H9 (cell line): ENCODE measurements around the gene GATD1. TPM values are rescaled to one million over a fixed set of nuclear protein-coding genes. Genes with fewer than 3 reads are reported as not detected.

ENCODE experiments used
- DNase-seq: peaks from one replicate; pipeline ENCODE4 v3.0.0-alpha.2; 2017
- H2AFZ ChIP-seq: one replicate; pipeline ENCODE4 v1.6.1; 2013; ENCODE audit warnings: mild to moderate bottlenecking, low read length, control low read depth, moderate library complexity
- H2AK5ac ChIP-seq: 2 replicates; pipeline ENCODE4 v1.6.1; 2013; ENCODE audit warnings: low read length, control low read depth, mixed read lengths; ENCODE audit not compliant: insufficient read length
- H2BK120ac ChIP-seq: one replicate; pipeline ENCODE4 v1.6.1; 2013; ENCODE audit warnings: low read depth, mild to moderate bottlenecking, low read length, control low read depth, inconsistent platforms; ENCODE audit not compliant: poor library complexity, severe bottlenecking
- H2BK12ac ChIP-seq: 2 replicates; pipeline ENCODE4 v1.6.1; 2013; ENCODE audit warnings: low read length, control low read depth, mixed read lengths, low read depth; ENCODE audit not compliant: insufficient read length
- H2BK15ac ChIP-seq: 2 replicates; pipeline ENCODE4 v1.6.1; 2013; ENCODE audit warnings: low read depth, low read length, control low read depth
- H2BK20ac ChIP-seq: one replicate; pipeline ENCODE4 v1.6.1; 2013; ENCODE audit warnings: low read depth, mild to moderate bottlenecking, low read length, control low read depth, inconsistent platforms; ENCODE audit not compliant: poor library complexity, severe bottlenecking
- H2BK5ac ChIP-seq: 2 replicates; pipeline ENCODE4 v1.6.1; 2013; ENCODE audit warnings: low read length, control low read depth, mixed read lengths; ENCODE audit not compliant: insufficient read length
- H3K14ac ChIP-seq: 2 replicates; pipeline ENCODE4 v1.6.1; 2013; ENCODE audit warnings: low read length, control low read depth; ENCODE audit not compliant: insufficient read depth
- H3K18ac ChIP-seq: 2 replicates; pipeline ENCODE4 v1.6.1; 2013; ENCODE audit warnings: low read depth, mild to moderate bottlenecking, mixed read lengths, low read length, control low read depth; ENCODE audit not compliant: insufficient read length
- H3K23ac ChIP-seq: 2 replicates; pipeline ENCODE4 v1.6.1; 2013; ENCODE audit warnings: low read length, control low read depth, mixed read lengths, low read depth; ENCODE audit not compliant: insufficient read length
- H3K23me2 ChIP-seq: 2 replicates; pipeline ENCODE4 v1.6.1; 2013; ENCODE audit warnings: low read depth, mild to moderate bottlenecking, mixed read lengths, low read length, control low read depth; ENCODE audit not compliant: insufficient read length, poor library complexity, severe bottlenecking
- H3K27ac ChIP-seq: 2 replicates; pipeline ENCODE4 v1.5.1; 2013; ENCODE audit warnings: low read length, control low read depth, mixed read lengths, low read depth; ENCODE audit not compliant: insufficient read length
- H3K27me3 ChIP-seq: 2 replicates; pipeline ENCODE4 v1.6.1; 2013; ENCODE audit warnings: low read length, control low read depth, inconsistent platforms; ENCODE audit not compliant: insufficient read depth
- H3K4ac ChIP-seq: 2 replicates; pipeline ENCODE4 v1.6.1; 2013; ENCODE audit warnings: low read depth, mild to moderate bottlenecking, control low read depth, inconsistent platforms, low read length, moderate library complexity
- H3K4me1 ChIP-seq: 2 replicates; pipeline ENCODE4 v1.6.1; 2013; ENCODE audit warnings: low read length, control low read depth, inconsistent platforms; ENCODE audit not compliant: insufficient read depth
- H3K4me2 ChIP-seq: 2 replicates; pipeline ENCODE4 v1.6.1; 2013; ENCODE audit warnings: low read length, control low read depth, mixed read lengths; ENCODE audit not compliant: insufficient read length, insufficient read depth
- H3K56ac ChIP-seq: 2 replicates; pipeline ENCODE4 v1.6.1; 2013; ENCODE audit warnings: low read depth, mild to moderate bottlenecking, mixed read lengths, low read length, control low read depth; ENCODE audit not compliant: insufficient read length
- H3K79me1 ChIP-seq: 2 replicates; pipeline ENCODE4 v1.6.1; 2013; ENCODE audit warnings: low read depth, mild to moderate bottlenecking, moderate library complexity, low read length, control low read depth, inconsistent platforms; ENCODE audit not compliant: insufficient read depth, poor library complexity, severe bottlenecking
- H3K79me2 ChIP-seq: 2 replicates; pipeline ENCODE4 v1.6.1; 2013; ENCODE audit warnings: low read length, control low read depth, inconsistent platforms; ENCODE audit not compliant: insufficient read depth
- H3K9ac ChIP-seq: 2 replicates; pipeline ENCODE4 v1.6.1; 2013; ENCODE audit warnings: low read length, control low read depth, mixed read lengths; ENCODE audit not compliant: insufficient read length; ENCODE audit errors: extremely low read depth
- H3K9me3 ChIP-seq: one replicate; pipeline ENCODE4 v1.6.1; 2013; ENCODE audit warnings: low read depth, low read length, inconsistent platforms; ENCODE audit not compliant: control insufficient read depth
- H3T11ph ChIP-seq: one replicate; pipeline ENCODE4 v1.6.1; 2013; ENCODE audit warnings: mild to moderate bottlenecking, low read length, control low read depth, inconsistent platforms
- H4K20me1 ChIP-seq: one replicate; pipeline ENCODE4 v1.6.1; 2013; ENCODE audit not compliant: control insufficient read depth, insufficient read length, insufficient read depth
- H4K5ac ChIP-seq: 2 replicates; pipeline ENCODE4 v1.6.1; 2013; ENCODE audit warnings: low read depth, mild to moderate bottlenecking, mixed read lengths, low read length, control low read depth; ENCODE audit not compliant: insufficient read length
- H4K8ac ChIP-seq: replicated peaks from 2 replicates; pipeline ENCODE4 v1.6.1; 2013; ENCODE audit warnings: low read length, control low read depth, mixed read lengths, low read depth; ENCODE audit not compliant: insufficient read length
- H4K91ac ChIP-seq: 2 replicates; pipeline ENCODE4 v1.6.1; 2013; ENCODE audit warnings: low read depth, mild to moderate bottlenecking, moderate library complexity, mixed read lengths, low read length, control low read depth; ENCODE audit not compliant: insufficient read length
- H3K27ac Mint-ChIP-seq, 3 experiments: 2 replicates in 2 of 3; 3 replicates in 1 of 3; pipeline ENCODE4 v1.8.0; 2020 to 2021; ENCODE audit warnings: mixed read lengths in 3 of 3, mild to moderate bottlenecking in 1 of 3, moderate library complexity in 1 of 3
- H3K27me3 Mint-ChIP-seq: 2 replicates; pipeline ENCODE4 v1.8.0; 2021; ENCODE audit warnings: low read depth, mild to moderate bottlenecking, moderate library complexity, mixed read lengths
- H3K36me3 Mint-ChIP-seq, 3 experiments: 2 replicates in 2 of 3; 3 replicates in 1 of 3; pipeline ENCODE4 v1.8.0; 2020 to 2021; ENCODE audit warnings: low read depth in 3 of 3, mixed read lengths in 3 of 3; ENCODE audit not compliant: insufficient read depth in 1 of 3
- H3K4me1 Mint-ChIP-seq, 2 experiments: 2 replicates each; pipeline ENCODE4 v1.8.0; 2020; ENCODE audit warnings: mixed read lengths in 2 of 2
- H3K4me3 Mint-ChIP-seq, 2 experiments: 2 replicates in 1 of 2; 3 replicates in 1 of 2; pipeline ENCODE4 v1.8.0; 2020 to 2021; ENCODE audit warnings: mild to moderate bottlenecking in 2 of 2, mixed read lengths in 2 of 2, moderate library complexity in 1 of 2
- H3K9me3 Mint-ChIP-seq, 2 experiments: 2 replicates in 1 of 2; 3 replicates in 1 of 2; pipeline ENCODE4 v1.8.0; 2020; ENCODE audit warnings: mild to moderate bottlenecking in 2 of 2, mixed read lengths in 2 of 2, moderate library complexity in 1 of 2
- WGBS: extraction: QIAGEN DNeasy Blood & Tissue Kit; methylation state at CpG from one replicate; pipeline ENCODE4 v1.1.7; 2013; ENCODE audit warnings: missing lambda C conversion rate, low lambda C conversion rate, mixed read lengths; ENCODE audit not compliant: insufficient read length; ENCODE audit errors: extremely low coverage; 5-methylcytosine and 5-hydroxymethylcytosine counted together
- total RNA-seq: library from RNA; stranded (reverse); gene quantifications from 2 replicates; pipeline ENCODE4 v1.2.1, GENCODE V29; 2021
- TF ChIP-seq, protein P1 (sequence below): fragments of 200-600 bp; sonication (generic); conservative IDR thresholded peaks from 3 replicates; pipeline ENCODE4 v1.8.0; 2021; ENCODE audit warnings: antibody characterized with exemption, mild to moderate bottlenecking

GATD1 gene
- total RNA-seq, 1 experiment from 2014 or later, result 60.0 TPM

DNA sequence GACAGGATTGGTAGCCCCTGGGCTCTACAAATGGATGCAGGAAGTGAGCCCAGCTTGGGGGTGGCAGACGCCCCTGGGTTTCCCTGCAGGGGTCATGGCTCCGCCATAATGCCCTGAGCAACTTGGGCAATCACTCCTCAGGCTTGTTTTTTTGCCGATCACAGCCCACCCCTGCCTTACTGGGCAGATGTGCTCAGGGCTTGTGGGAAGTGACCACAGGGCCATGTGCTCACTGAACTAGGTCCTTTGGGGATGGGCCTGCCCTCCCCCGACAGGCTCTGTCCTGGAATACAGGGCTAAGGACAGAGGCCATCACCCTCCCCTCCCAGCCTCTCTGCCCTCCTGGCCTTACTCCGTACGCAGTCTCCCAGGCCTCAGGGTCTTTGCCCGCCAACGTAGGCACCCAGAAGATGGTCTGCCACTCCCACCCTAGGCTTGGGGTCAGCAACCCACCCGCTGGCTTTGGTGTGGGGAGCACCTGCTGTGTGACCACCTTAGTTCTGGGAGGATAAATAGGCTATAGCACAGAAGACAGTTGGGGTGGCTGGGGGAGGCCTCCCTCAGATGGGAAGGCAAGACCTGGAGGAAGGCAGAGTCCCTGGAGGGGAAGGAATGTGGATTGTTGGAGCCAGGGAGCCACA, 36.3 kb upstream of the GATD1 start:
- Histone ChIP-seq H2AK5ac (no peak overlapping the region), H3K23ac (no peak overlapping the region), H3K4me2 (no peak overlapping the region), H3K56ac (no peak overlapping the region), H2BK20ac (no peak overlapping the region), H3K79me1 (peaks cover 9% of the 10 kb centered on the region), H4K20me1 (no peaks in the 10 kb centered on the region), H2BK120ac (no peak overlapping the region), H3K4ac (no peak overlapping the region), H4K8ac (no peak overlapping the region), H3K27me3 (no peaks in the 10 kb centered on the region), H4K91ac (no peak overlapping the region), H2BK5ac (no peak overlapping the region), H4K5ac (no peak overlapping the region), H3K79me2 (peaks cover 10% of the 10 kb centered on the region; the same call in 1 of the 2 replicates), H3K9ac (no peak overlapping the region), H2BK12ac (no peak overlapping the region), H2BK15ac (no peak overlapping the region), H3K9me3 (no peaks in the 10 kb centered on the region), H3K27ac (no peak overlapping the region), H3K18ac (no peak overlapping the region), H3T11ph (no peak overlapping the region), H3K14ac (no peak overlapping the region), H2AFZ (no peak overlapping the region), H3K23me2 (peaks cover 12% of the 10 kb centered on the region), H3K4me1 (no peaks in the 10 kb centered on the region)
- peaks cover 29 to 40% (median 30%) of the 10 kb centered on the region in 3 experiments for H3K36me3 Mint-ChIP-seq
- no peaks in the 10 kb centered on the region for H3K9me3 Mint-ChIP-seq
- DNase-seq, result no peak
- TF ChIP-seq, protein P1, sequence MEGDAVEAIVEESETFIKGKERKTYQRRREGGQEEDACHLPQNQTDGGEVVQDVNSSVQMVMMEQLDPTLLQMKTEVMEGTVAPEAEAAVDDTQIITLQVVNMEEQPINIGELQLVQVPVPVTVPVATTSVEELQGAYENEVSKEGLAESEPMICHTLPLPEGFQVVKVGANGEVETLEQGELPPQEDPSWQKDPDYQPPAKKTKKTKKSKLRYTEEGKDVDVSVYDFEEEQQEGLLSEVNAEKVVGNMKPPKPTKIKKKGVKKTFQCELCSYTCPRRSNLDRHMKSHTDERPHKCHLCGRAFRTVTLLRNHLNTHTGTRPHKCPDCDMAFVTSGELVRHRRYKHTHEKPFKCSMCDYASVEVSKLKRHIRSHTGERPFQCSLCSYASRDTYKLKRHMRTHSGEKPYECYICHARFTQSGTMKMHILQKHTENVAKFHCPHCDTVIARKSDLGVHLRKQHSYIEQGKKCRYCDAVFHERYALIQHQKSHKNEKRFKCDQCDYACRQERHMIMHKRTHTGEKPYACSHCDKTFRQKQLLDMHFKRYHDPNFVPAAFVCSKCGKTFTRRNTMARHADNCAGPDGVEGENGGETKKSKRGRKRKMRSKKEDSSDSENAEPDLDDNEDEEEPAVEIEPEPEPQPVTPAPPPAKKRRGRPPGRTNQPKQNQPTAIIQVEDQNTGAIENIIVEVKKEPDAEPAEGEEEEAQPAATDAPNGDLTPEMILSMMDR, result no peak
- peak overlapping the region in 2 of 3 experiments; percentile 13 to 91; a peak in 3 of 7 replicates for H3K27ac Mint-ChIP-seq
- no peak overlapping the region for H3K4me3 Mint-ChIP-seq
- peaks cover 15 to 37% of the 10 kb centered on the region in 2 experiments for H3K4me1 Mint-ChIP-seq
- H3K27me3 Mint-ChIP-seq, result peaks cover 1% of the 10 kb centered on the region; the same call in 1 of the 2 replicates
- WGBS, result no CpG with 5 or more reads among the region's 9 CpGs
